Spleen (tissue), 7 donors: ENCODE measurements around the gene PPP1R12B.
A peak's percentile ranks its signal among the peaks of the same experiment; 100 is the strongest.

Experiments used
- CTCF ChIP-seq, 11 experiments: fragments of 200-600 bp in 7 of 11; fragments of 450-650 bp in 4 of 11; sonication (generic) in 4 of 11; IDR thresholded peaks in 8 of 11; conservative IDR thresholded peaks in 3 of 11; 1 replicate in 7 of 11; 2 replicates in 4 of 11; pipeline versions ENCODE4 v1.4.0 to v1.8.0; 2016 to 2021; ENCODE audit warnings: antibody characterized with exemption in 11 of 11, inconsistent platforms in 4 of 11, mild to moderate bottlenecking in 1 of 11
- POLR2AphosphoS5 ChIP-seq, 3 donors: sonication (generic); formaldehyde crosslinking; IDR thresholded peaks; one replicate each; pipeline ENCODE4 v1.5.1; 2017; ENCODE audit warnings: antibody characterized with exemption in 3 of 3
- donor health status: DM: no; HTN: no; CAD: no; lungs with moderate emphysema.
- donor health status: DM: no; HTN: no; CAD: no.
- donor health status: DM: no; HTN: no; CAD: no.

- TF ChIP-seq CTCF (IDR thresholded peaks at IDR 0.05 in 8 of 11, conservative IDR thresholded peaks at IDR 0.05 in 3 of 11) (peak; percentile 35 to 87 (median 71)), POLR2AphosphoS5 (IDR thresholded peaks at IDR 0.05) (peak in 2 of 3 donors; percentile 19 to 49)
These were observed 277.2 kb downstream of the PPP1R12B start for GRCh38 chr1:202625416-202626360.
